Thoracic aorta (tissue), 2 donors: ENCODE data around the gene FCMR. TPM values are rescaled to one million over a fixed set of nuclear protein-coding genes. Genes with fewer than 3 reads are reported as not detected.

ENCODE experiments used
- ATAC-seq: fragments of 150-250 bp; one replicate; pipeline ENCODE4 v1.8.0; 2017; ENCODE audit warnings: low read depth; ENCODE audit not compliant: insufficient number of reproducible peaks, low FRiP score
- DNase-seq: peaks from one replicate; pipeline ENCODE4 v3.0.0-alpha.2; 2020; ENCODE audit warnings: low spot score
- H3K27ac ChIP-seq, 2 donors: fragments of 200-600 bp; sonication (generic); 1 replicate in 1 of 2; 2 replicates in 1 of 2; pipeline ENCODE4 v1.5.1; 2016; ENCODE audit warnings: mild to moderate bottlenecking in 2 of 2, moderate library complexity in 2 of 2
- H3K27me3 ChIP-seq: fragments of 200-600 bp; sonication (generic); replicated peaks from 2 replicates; pipeline ENCODE4 v1.6.0; 2016; ENCODE audit warnings: mild to moderate bottlenecking; ENCODE audit not compliant: insufficient read depth
- H3K36me3 ChIP-seq: fragments of 200-600 bp; sonication (generic); one replicate; pipeline ENCODE4 v1.5.1; 2016
- H3K4me1 ChIP-seq, 2 donors: fragments of 200-600 bp; sonication (generic); 1 replicate in 1 of 2; 2 replicates in 1 of 2; pipeline versions ENCODE4 v1.5.1 to v1.6.0; 2016; ENCODE audit warnings: low read depth in 2 of 2, mild to moderate bottlenecking in 1 of 2; ENCODE audit not compliant: control insufficient read depth in 1 of 2
- H3K4me3 ChIP-seq: fragments of 200-600 bp; sonication (generic); 2 replicates; pipeline ENCODE4 v1.5.1; 2016; ENCODE audit warnings: mild to moderate bottlenecking
- H3K9me3 ChIP-seq: fragments of 200-600 bp; sonication (generic); 2 replicates; pipeline ENCODE4 v1.5.1; 2016
- CTCF ChIP-seq: fragments of 200-600 bp; sonication (generic); IDR thresholded peaks from one replicate; pipeline ENCODE4 v1.5.1; 2019; ENCODE audit warnings: antibody characterized with exemption
- total RNA-seq, 2 donors: library from RNA; depleted of rRNA; stranded (reverse); fragments of >200 nt; gene quantifications; one replicate each; pipeline versions ENCODE4 v1.1.0 to v1.2.3, GENCODE V29; 2016

Gene FCMR
- total RNA-seq, 2 donors from 2014 or later: 5.4 TPM; not detected in 1

GRCh38 chr1:206896261-206896660, 25.5 kb downstream of the FCMR start:
- TF ChIP-seq CTCF: no peak
- no peak for ATAC-seq

GRCh38 chr1:206895837-206896242, 25.9 kb downstream of the FCMR start:
- DNase-seq (no peak), ATAC-seq (no peak)
- no peaks in the 10 kb centered on the region for H3K36me3 ChIP-seq
- no peak overlapping the region for H3K27ac ChIP-seq
- H3K27me3 ChIP-seq: no peaks in the 10 kb centered on the region
- TF ChIP-seq CTCF: no peak
- no peaks in the 10 kb centered on the region for H3K9me3 ChIP-seq
- no peak overlapping the region for H3K4me3 ChIP-seq
- H3K4me1 ChIP-seq: no peaks in the 10 kb centered on the region

More at GRCh38 chr1:206896261-206896660, 25.5 kb downstream of the FCMR start:
- H3K9me3 ChIP-seq: no peaks in the 10 kb centered on the region
- no peaks in the 10 kb centered on the region for H3K4me1 ChIP-seq
- no peaks in the 10 kb centered on the region for H3K27me3 ChIP-seq
- H3K36me3 ChIP-seq: no peaks in the 10 kb centered on the region
- DNase-seq: no peak
- H3K27ac ChIP-seq: no peak overlapping the region
- H3K4me3 ChIP-seq: no peak overlapping the region

- H3K9me3 ChIP-seq: no peaks in the 10 kb centered on the region
- no peak overlapping the region for H3K4me3 ChIP-seq
- H3K27me3 ChIP-seq: no peaks in the 10 kb centered on the region
- DNase-seq: no peak
- H3K36me3 ChIP-seq: no peaks in the 10 kb centered on the region
- no peak for TF ChIP-seq CTCF
- H3K4me1 ChIP-seq: no peaks in the 10 kb centered on the region
- ATAC-seq: no peak
- no peak overlapping the region for H3K27ac ChIP-seq
Measured at GRCh38 chr1:206895325-206895724, 26.4 kb downstream of the FCMR start.

GRCh38 chr1:206893380-206893779, 28.4 kb downstream of the FCMR start:
- no peaks in the 10 kb centered on the region for H3K36me3 ChIP-seq
- ATAC-seq: no peak

GRCh38 chr1:206892351-206892984, 29.3 kb downstream of the FCMR start:
- no peak for DNase-seq
- Histone ChIP-seq H3K36me3 (no peaks in the 10 kb centered on the region), H3K4me1 (no peaks in the 10 kb centered on the region), H3K4me3 (no peak overlapping the region), H3K27me3 (no peaks in the 10 kb centered on the region), H3K9me3 (no peaks in the 10 kb centered on the region), H3K27ac (no peak overlapping the region)
- no peak for ATAC-seq
- no peak for TF ChIP-seq CTCF

More at GRCh38 chr1:206893380-206893779, 28.4 kb downstream of the FCMR start:
- no peak overlapping the region for H3K4me3 ChIP-seq
- DNase-seq: no peak
- H3K9me3 ChIP-seq: no peaks in the 10 kb centered on the region
- no peaks in the 10 kb centered on the region for H3K27me3 ChIP-seq
- H3K4me1 ChIP-seq: no peaks in the 10 kb centered on the region
- no peak for TF ChIP-seq CTCF
- H3K27ac ChIP-seq: no peak overlapping the region
